Neural cell (in vitro differentiated cells): ENCODE measurements around the gene NUCB2. TPM values are rescaled to one million over a fixed set of nuclear protein-coding genes. Genes with fewer than 3 reads are reported as not detected.

Experiments
- H2AFZ ChIP-seq: fragments of 200-600, 300-800 bp; sonication (generic), shearing (Covaris generic); 2 replicates; pipeline ENCODE4 v1.6.0; 2014; ENCODE audit warnings: low read depth, mild to moderate bottlenecking, antibody characterized with exemption, low read length, moderate library complexity
- H3F3A ChIP-seq: fragments of 200-600 bp; shearing (Covaris generic); 2 replicates; pipeline ENCODE4 v1.6.1; 2016; ENCODE audit warnings: mild to moderate bottlenecking, moderate library complexity, mixed read lengths, antibody characterized with exemption, low read length; ENCODE audit not compliant: insufficient read depth, poor library complexity, severe bottlenecking
- H3K27ac ChIP-seq: fragments of 200-600, 300-800 bp; sonication (generic), shearing (Covaris generic); 2 replicates; pipeline ENCODE4 v1.5.1; 2014; ENCODE audit warnings: mild to moderate bottlenecking, low read length, moderate library complexity
- H3K27me3 ChIP-seq: fragments of 300-800, 200-600 bp; sonication (generic), shearing (Covaris generic); 2 replicates; pipeline ENCODE4 v1.6.0; 2014; ENCODE audit warnings: mild to moderate bottlenecking, low read depth, low read length, moderate library complexity; ENCODE audit not compliant: insufficient read depth
- H3K36me3 ChIP-seq: fragments of 300-800, 200-600 bp; sonication (generic), shearing (Covaris generic); 2 replicates; pipeline ENCODE4 v1.5.1; 2014; ENCODE audit warnings: mild to moderate bottlenecking, antibody characterized with exemption, low read length, moderate library complexity; ENCODE audit not compliant: insufficient read depth
- H3K4me2 ChIP-seq: fragments of 300-800, 200-600 bp; sonication (generic), shearing (Covaris generic); 2 replicates; pipeline ENCODE4 v1.6.0; 2014; ENCODE audit warnings: mild to moderate bottlenecking, low read length
- H3K4me3 ChIP-seq: fragments of 300-800, 200-600 bp; sonication (generic), shearing (Covaris generic); 2 replicates; pipeline ENCODE4 v1.5.1; 2014; ENCODE audit warnings: mild to moderate bottlenecking, low read length, moderate library complexity
- H3K79me2 ChIP-seq: fragments of 200-600 bp; shearing (Covaris generic); replicated peaks from 2 replicates; pipeline ENCODE4 v1.6.0; 2014; ENCODE audit warnings: mild to moderate bottlenecking, low read length, moderate library complexity; ENCODE audit not compliant: insufficient read depth
- H3K9ac ChIP-seq: fragments of 300-800, 200-600 bp; sonication (generic), shearing (Covaris generic); 2 replicates; pipeline ENCODE4 v1.6.1; 2016; ENCODE audit warnings: mild to moderate bottlenecking, low read length, mixed read lengths
- H3K9me2 ChIP-seq: fragments of 200-600 bp; shearing (Covaris generic); 2 replicates; pipeline ENCODE4 v1.6.1; 2016; ENCODE audit warnings: mild to moderate bottlenecking, low read length, mixed read lengths; ENCODE audit not compliant: insufficient read depth
- H3K9me3 ChIP-seq: fragments of 200-600, 300-800 bp; sonication (generic), shearing (Covaris generic); 2 replicates; pipeline ENCODE4 v1.6.1; 2016; ENCODE audit warnings: mild to moderate bottlenecking, mixed run types, low read length, moderate library complexity, mixed read lengths
- H4K20me1 ChIP-seq: fragments of 200-600 bp; shearing (Covaris generic); 2 replicates; pipeline ENCODE4 v1.6.1; 2016; ENCODE audit warnings: mild to moderate bottlenecking, mixed run types; ENCODE audit not compliant: insufficient read depth
- EP300 ChIP-seq: fragments of 450-650 bp; conservative IDR thresholded peaks from 2 replicates; pipeline ENCODE4 v1.6.1; 2014; ENCODE audit warnings: antibody characterized with exemption, mild to moderate bottlenecking, moderate library complexity; ENCODE audit not compliant: poor library complexity, severe bottlenecking
- EZH2 ChIP-seq: fragments of 200-600, 300-800 bp; shearing (Covaris generic), sonication (generic); IDR thresholded peaks from 2 replicates; pipeline ENCODE4 v1.6.1; 2014; ENCODE audit warnings: antibody characterized with exemption, low read length, borderline replicate concordance, mild to moderate bottlenecking; ENCODE audit not compliant: insufficient read depth, poor library complexity, severe bottlenecking
- MXI1 ChIP-seq: fragments of 450-650 bp; conservative IDR thresholded peaks from 2 replicates; pipeline ENCODE4 v1.6.1; 2014; ENCODE audit warnings: antibody characterized with exemption, mild to moderate bottlenecking; ENCODE audit not compliant: poor library complexity, severe bottlenecking
- POLR2AphosphoS5 ChIP-seq: IDR thresholded peaks from 2 replicates; pipeline ENCODE4 v1.6.1; 2012
- RAD21 ChIP-seq: fragments of 450-650 bp; conservative IDR thresholded peaks from 2 replicates; pipeline ENCODE4 v1.6.1; 2014; ENCODE audit warnings: antibody characterized with exemption, mild to moderate bottlenecking, moderate library complexity
- SMC3 ChIP-seq: fragments of 450-650 bp; conservative IDR thresholded peaks from 2 replicates; pipeline ENCODE4 v1.6.1; 2014; ENCODE audit warnings: antibody characterized with exemption, mild to moderate bottlenecking, moderate library complexity; ENCODE audit not compliant: poor library complexity
- TAF1 ChIP-seq: IDR thresholded peaks from 2 replicates; pipeline ENCODE4 v1.6.1; 2012; ENCODE audit warnings: low read depth
- polyA plus RNA-seq: library from polyadenylated mRNA; depleted of rRNA; stranded (reverse); fragments of >200 nt; gene quantifications from 2 replicates; pipeline ENCODE4 v1.2.3, GENCODE V29; 2014
- TF ChIP-seq, protein P1 (sequence below): IDR thresholded peaks from 2 replicates; pipeline ENCODE4 v1.6.1; 2012; ENCODE audit warnings: borderline replicate concordance
- TF ChIP-seq, protein P2 (sequence below): fragments of 450-650 bp; IDR thresholded peaks from 2 replicates; pipeline ENCODE4 v1.5.1; 2014; ENCODE audit warnings: antibody characterized with exemption, mild to moderate bottlenecking, moderate library complexity; ENCODE audit not compliant: poor library complexity, severe bottlenecking

Gene NUCB2
- polyA plus RNA-seq, 1 donor from 2014 or later = 120 TPM

DNA sequence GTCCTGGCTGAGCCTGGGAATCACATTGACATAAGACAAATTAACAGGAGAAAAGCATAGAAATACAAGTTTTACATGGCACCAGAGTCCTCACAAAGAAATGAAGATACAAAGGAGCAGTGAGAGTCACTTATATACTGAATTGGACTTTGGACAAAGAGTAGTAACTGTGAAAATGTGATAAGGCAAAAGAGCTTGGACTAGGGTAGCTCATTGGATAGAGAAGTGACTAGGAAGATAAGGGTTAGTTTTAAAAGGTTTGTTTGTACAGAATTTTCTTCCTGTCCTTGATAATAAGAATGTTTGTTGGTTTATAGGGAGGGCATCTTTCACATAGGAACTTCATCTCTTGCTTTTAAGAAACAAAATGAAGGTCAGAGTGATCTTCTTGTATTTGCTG is 17.9 kb upstream of the NUCB2 start:
- H3K9me2 ChIP-seq = no peaks in the 10 kb centered on the region
- no peak overlapping the region for H3K9ac ChIP-seq
- H3K4me2 ChIP-seq = no peak overlapping the region
- no peak overlapping the region for H3K4me3 ChIP-seq
- H3K79me2 ChIP-seq = no peaks in the 10 kb centered on the region
- H3K27ac ChIP-seq = no peak overlapping the region
- H3K9me3 ChIP-seq = no peaks in the 10 kb centered on the region
- no peak overlapping the region for H2AFZ ChIP-seq
- H3K36me3 ChIP-seq = no peaks in the 10 kb centered on the region
- TF ChIP-seq, protein P1, sequence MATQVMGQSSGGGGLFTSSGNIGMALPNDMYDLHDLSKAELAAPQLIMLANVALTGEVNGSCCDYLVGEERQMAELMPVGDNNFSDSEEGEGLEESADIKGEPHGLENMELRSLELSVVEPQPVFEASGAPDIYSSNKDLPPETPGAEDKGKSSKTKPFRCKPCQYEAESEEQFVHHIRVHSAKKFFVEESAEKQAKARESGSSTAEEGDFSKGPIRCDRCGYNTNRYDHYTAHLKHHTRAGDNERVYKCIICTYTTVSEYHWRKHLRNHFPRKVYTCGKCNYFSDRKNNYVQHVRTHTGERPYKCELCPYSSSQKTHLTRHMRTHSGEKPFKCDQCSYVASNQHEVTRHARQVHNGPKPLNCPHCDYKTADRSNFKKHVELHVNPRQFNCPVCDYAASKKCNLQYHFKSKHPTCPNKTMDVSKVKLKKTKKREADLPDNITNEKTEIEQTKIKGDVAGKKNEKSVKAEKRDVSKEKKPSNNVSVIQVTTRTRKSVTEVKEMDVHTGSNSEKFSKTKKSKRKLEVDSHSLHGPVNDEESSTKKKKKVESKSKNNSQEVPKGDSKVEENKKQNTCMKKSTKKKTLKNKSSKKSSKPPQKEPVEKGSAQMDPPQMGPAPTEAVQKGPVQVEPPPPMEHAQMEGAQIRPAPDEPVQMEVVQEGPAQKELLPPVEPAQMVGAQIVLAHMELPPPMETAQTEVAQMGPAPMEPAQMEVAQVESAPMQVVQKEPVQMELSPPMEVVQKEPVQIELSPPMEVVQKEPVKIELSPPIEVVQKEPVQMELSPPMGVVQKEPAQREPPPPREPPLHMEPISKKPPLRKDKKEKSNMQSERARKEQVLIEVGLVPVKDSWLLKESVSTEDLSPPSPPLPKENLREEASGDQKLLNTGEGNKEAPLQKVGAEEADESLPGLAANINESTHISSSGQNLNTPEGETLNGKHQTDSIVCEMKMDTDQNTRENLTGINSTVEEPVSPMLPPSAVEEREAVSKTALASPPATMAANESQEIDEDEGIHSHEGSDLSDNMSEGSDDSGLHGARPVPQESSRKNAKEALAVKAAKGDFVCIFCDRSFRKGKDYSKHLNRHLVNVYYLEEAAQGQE = no peak
- no peak for TF ChIP-seq EZH2
- no peak for TF ChIP-seq SMC3
- TF ChIP-seq POLR2AphosphoS5 = no peak
- no peak for TF ChIP-seq MXI1
- TF ChIP-seq, protein P2, sequence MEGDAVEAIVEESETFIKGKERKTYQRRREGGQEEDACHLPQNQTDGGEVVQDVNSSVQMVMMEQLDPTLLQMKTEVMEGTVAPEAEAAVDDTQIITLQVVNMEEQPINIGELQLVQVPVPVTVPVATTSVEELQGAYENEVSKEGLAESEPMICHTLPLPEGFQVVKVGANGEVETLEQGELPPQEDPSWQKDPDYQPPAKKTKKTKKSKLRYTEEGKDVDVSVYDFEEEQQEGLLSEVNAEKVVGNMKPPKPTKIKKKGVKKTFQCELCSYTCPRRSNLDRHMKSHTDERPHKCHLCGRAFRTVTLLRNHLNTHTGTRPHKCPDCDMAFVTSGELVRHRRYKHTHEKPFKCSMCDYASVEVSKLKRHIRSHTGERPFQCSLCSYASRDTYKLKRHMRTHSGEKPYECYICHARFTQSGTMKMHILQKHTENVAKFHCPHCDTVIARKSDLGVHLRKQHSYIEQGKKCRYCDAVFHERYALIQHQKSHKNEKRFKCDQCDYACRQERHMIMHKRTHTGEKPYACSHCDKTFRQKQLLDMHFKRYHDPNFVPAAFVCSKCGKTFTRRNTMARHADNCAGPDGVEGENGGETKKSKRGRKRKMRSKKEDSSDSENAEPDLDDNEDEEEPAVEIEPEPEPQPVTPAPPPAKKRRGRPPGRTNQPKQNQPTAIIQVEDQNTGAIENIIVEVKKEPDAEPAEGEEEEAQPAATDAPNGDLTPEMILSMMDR = no peak
- no peaks in the 10 kb centered on the region for H3K27me3 ChIP-seq
- H4K20me1 ChIP-seq = no peaks in the 10 kb centered on the region
- no peaks in the 10 kb centered on the region for H3F3A ChIP-seq

DNA sequence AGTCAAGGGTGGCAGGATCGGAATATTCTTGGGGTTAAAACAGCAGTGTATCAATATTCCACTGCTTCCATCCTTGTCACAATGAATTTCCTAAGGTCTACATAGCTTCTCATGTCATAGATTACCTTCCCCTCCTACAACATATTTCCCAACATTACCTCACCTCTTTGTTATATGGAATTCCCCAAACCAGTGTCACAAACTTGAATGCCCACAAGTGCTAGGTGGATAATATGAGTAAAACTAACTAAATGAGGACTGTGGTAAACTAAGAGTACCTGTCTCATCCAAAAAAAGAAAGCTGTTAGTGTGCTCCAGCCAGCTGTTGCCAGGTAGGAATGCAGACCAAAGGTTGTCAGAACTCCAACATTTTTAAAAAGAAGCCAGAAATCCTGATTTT is 17.0 kb upstream of the NUCB2 start:
- Histone ChIP-seq H4K20me1 (no peaks in the 10 kb centered on the region), H3K4me3 (no peak overlapping the region), H3K79me2 (no peaks in the 10 kb centered on the region), H3K27ac (no peak overlapping the region), H3F3A (no peaks in the 10 kb centered on the region), H3K9ac (no peak overlapping the region), H3K36me3 (no peaks in the 10 kb centered on the region), H3K27me3 (no peaks in the 10 kb centered on the region), H3K9me2 (no peaks in the 10 kb centered on the region), H2AFZ (no peak overlapping the region), H3K4me2 (no peak overlapping the region), H3K9me3 (no peaks in the 10 kb centered on the region)
- TF ChIP-seq TAF1 (no peak), EP300 (no peak), SMC3 (no peak), EZH2 (no peak), MXI1 (no peak), RAD21 (no peak), POLR2AphosphoS5 (no peak)
- TF ChIP-seq, protein P2 = no peak
- TF ChIP-seq, protein P1 = no peak
